GM18502 (cell line): ENCODE measurements around the gene ANAPC13.

Experiments used
- ATAC-seq: cut with Tn5 transposase; IDR thresholded peaks from one replicate; pipeline ENCODE4 v1.9.1; 2021; ENCODE audit warnings: mild to moderate bottlenecking; ENCODE audit not compliant: unreplicated experiment, poor library complexity

Gene ANAPC13

DNA sequence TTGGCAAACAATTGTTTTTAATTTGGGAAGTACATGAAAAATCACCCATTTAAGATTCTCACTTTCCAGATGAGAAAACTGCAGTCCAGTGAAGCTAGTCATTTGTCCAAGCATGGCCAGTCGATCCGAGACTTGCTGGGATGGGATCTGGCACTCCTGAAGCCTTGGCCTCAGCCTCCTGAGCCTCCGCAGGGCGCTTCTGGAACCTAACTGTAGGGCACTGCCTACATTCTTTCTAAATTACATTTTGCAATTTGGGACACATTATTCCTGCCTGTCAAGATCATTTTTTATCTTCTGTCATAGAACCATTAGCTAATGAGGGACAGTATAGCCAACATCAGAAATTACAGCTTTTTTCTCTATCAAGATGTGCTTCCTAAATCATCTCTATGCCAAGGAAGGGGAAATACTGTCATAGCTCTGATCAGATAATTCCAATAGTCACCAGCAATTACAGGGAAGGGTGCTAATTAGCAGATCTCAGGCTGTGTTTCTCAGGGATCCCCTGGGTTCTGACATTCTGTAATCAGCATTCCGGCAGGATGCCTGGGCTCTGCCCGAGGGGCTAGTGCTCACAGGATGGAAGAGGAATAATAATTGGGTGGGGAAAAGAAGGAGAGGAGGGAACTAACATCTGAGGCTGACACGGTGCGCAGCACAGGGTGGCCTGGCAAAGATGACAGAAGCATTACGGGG is 28.3 kb downstream of the ANAPC13 start:
- ATAC-seq, result no peak

DNA sequence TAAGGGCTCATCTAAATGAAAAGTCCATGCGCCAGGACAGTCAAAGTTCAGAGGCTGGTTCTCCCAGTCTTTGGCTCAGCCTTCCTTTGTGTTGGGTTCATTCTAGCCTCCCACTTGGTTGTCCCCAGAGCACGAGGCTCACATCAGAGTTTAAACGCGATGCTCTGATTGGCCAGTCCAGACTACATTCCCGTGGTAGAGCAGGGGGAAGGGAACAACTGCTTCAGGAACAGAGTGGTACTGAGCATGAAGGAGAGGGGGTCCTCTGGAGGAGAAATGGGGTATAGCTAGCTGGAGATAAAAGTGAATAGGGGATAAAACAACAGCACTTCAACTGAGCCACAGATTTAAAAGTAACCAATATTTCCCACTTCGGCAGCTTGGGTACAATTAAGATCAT is 32.2 kb downstream of the ANAPC13 start:
- no peak for ATAC-seq

DNA sequence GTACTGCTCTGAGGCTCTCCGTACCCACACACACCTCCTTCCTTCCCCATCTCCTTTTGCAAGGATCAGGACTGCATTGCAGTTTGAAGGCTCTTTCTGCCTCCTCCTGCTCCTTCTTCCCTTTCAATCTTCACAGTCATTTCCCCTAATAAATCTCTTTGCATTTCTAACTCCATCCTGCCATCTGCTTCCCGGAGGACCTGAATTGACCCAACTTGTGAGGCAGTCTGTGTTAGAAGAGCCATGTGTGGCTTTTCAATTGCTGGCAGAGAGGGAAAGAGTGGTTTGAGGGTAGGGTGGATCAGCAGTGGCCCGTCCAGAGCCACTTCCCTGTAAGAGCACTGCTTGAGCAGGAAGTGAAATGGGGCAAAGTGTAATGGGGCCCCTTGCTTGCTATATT is 35.8 kb downstream of the ANAPC13 start:
- ATAC-seq, result no peak

DNA sequence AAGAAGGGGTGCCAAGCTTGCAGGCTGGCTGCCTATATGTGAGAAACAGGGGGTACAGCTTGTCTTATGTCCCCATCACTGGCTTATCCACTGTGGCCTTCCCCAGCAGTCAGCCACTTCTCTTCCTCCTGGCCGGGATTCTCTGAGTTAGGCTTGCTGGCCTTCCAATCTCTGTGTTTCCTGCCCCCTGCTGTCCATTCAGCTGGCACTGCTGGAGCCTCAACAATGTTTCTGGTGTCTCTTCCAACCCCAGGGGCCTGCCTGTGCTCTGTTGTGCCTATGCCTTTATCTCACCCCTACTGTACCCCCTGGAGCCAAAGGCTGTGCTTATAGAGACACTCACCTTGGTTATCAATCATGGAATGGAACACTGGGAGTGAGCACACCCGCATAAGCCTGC is 36.5 kb downstream of the ANAPC13 start:
- ATAC-seq, result no peak

DNA sequence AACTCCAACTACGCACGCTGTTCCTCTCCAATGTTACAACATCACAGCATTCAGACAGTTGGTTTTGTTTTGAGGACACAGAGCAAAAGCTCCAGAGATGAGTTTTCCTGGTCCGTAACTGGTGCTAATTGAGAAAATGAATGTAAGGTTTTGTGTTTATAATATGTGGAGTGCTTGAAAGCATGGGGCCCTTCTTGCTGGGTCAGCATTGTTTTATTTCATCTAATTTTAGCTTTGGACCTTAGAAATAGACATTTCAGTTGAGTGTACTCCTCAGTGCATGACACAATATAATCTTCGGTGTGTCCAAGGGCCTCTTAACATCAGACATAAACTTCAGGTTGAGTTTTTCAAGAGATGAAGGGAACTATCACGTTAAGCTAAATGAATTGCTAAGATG is 37.1 kb downstream of the ANAPC13 start:
- no peak for ATAC-seq

DNA sequence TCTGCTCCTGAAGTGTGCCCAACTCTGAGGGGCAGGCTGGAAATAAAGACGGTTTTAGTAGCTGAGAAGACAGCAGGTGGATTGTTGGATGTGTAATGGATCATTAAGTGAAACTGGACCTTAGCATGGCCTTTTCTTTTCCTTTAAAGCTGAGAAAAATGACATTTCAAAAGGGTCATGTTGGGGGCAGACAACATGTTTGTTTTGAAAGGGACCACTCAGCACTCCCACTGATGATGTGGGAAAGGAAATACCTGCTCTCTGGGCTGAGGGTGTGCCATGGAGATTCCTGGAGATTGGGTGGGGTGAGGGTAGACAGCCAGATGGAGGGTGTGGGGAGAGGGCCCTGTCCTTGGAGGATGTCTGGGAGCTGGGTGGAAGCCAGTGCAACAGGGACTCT is 38.4 kb downstream of the ANAPC13 start:
- ATAC-seq, result no peak

DNA sequence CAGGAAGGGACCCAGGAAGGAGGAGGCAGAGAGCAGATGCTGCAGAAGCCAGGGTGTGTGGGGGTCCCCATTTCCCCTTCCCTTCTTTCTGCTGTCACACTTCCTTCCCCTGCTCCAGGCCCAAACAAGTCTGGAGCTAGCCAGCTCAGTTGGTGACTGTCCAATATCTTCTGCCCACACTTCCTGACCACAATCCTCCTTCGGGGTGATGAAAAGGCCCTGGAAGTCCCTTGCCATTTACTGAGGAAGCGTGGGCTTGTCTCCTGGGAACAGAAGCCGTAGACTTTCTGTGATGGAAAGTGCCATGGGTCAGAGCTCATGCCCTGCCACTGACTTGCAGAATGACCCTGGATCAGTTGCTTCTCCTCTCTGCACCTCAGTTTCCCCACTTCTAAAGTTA is 39.0 kb downstream of the ANAPC13 start:
- ATAC-seq, result no peak

DNA sequence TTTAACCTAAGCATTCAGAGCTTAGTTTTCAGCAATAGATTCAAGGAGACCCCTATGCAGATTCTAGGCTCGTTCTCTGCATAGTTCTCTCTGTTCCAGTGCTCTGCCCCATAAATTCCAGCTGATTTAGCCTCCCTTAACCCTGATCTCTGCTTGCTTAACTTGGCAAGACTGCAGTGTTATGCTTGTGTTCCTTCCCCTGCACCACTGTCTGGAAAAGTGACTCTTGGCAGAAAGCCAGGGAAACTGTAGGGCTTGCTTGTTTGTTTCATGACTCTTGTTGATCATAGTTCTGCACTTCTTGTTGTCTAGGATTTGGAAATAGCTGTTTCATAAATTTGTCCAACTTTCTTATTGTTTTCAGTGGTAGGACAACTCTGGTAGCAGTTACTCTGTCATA is 40.1 kb downstream of the ANAPC13 start:
- no peak for ATAC-seq

DNA sequence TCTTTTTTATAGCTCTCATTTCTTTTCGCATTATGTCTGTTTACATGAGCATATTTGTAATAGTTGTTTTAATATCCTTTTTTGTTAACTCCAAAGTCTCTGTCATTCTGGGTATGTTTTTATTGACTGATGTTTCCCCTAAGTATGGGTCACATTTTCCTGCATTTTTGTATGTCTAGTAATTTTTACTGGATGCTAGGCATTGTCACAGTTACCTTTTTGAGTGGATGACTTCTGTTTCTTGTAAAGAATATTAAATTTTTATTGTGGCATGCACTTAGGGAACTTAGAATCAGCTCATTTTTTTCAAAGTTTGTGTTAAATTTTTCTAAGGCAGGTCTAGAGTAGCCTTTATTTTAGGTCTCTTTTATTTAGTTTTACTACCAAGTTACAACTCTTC is 40.7 kb downstream of the ANAPC13 start:
- no peak for ATAC-seq

DNA sequence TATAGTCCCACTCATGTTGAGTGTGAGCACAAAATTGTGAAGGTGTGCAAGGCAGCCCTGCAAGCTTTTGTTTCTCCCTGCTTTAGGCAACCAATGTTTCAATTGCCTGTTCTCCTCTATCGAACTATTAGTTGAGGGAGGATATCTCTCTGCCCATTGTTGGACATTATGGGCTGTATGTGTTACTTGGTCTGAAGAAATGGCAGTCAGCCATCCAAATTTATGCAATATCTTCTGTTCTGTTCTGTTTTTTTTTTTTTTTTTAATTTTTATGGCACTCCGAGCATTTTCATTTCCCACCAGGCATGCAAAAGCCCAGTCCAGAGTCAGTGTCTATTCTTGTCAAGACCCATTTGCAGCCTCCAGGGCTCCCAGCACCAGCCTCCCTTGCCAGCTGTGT is 44.0 kb downstream of the ANAPC13 start:
- ATAC-seq, result no peak

DNA sequence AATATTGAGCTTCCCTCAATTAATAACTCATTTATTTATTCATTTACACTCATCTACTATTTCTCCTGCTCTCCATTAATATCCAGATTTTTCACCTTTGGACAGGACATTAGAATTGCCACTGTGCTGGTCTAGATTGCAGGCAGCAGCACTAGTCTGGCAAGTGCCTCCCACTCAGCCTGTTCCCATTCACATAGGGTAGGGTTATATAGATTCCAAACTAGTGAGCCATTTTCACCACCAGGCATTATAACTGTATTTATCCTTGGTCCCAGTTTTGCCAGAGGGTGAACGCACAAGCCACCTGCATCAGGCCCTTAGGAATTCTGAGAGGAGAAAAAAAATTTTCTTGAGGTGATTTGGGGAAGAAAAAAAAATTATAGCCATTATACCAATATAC is 44.5 kb downstream of the ANAPC13 start:
- no peak for ATAC-seq

DNA sequence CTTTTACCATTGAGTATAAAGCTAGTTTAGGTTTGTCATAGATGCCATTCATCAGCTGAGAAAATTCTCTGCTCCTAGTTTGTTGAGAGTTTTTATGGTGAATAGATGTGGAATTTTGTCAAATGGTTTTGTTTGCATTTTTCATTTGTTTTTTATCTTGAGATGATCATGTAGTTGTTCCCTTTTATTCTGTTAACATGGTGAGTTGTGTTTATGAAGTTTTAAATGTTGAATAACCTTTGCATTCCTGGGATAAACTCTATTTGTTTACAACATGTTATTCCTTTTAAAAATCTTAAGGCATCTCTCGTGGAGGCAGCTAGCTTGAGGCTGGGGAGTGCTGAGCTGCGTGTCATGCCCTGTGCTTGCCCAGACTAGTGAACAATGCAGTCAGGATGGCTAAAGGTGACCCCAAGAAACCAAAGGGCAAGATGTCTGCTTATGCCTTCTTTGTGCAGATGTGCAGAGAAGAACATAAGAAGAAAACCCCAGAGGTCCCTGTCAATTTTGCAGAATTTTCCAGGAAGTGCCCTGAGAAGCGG is 48.5 kb downstream of the ANAPC13 start:
- no peak for ATAC-seq

DNA sequence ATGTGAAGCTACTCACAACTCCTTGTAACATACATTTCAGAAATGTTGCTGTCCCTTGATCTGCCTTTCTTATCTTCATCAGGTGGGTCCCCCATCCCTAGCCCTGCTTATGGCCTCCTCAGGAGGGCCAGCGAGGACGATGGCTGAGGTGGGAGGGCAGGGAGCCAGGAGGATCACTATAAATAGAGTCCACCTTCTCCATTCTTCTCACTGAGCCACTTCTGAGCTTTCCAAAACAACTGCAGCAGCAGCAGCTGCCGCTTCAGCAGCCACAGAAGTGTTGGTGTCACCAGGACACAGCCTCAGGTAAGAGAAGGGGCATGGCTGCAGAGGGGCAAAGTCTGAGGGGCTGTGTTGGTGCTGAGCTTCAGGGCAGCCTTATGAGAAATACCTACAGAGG is 53.5 kb downstream of the ANAPC13 start:
- ATAC-seq, result no peak

DNA sequence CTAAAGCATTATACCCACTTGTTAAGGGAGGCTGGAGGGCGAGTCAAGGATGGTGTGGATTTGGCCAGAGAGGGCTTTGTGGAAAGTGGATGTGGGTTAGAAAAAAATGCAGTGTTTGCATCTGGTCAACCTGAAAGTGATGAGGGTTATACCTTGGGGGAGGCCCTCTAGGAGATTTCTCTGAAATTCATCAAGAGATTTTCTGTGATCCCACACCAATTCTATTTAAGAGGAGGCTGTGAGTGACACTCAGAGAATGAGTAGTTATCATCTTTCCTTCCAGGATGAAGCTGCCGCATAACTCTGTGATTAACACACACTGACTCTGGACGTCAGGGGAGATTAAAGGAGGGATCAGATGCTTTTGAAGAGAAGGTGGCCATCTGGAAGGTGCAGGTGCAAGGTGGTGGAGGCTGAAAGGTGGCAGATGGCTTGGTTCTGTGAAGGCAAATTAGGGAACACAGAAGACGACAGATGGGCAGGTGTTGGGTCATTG is 54.8 kb downstream of the ANAPC13 start:
- no peak for ATAC-seq

DNA sequence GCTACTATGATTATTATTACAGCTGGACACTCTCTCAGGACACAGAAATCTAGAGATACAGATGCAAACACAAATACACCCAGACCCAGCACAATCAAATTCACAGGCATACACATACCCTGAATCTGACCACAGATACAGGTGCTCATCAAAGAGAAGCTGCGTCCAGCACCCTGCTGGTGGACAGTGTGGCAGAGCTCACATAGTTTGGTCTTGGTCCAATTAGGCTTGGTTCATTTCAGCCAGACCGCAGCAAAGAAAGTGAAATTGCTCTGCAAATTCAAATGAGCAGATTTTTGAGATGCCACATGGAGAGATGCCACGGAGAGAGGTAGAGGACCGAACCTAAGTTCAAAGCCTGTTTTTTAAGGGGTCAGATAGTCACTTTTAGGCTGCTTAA is 55.6 kb downstream of the ANAPC13 start:
- no peak for ATAC-seq

DNA sequence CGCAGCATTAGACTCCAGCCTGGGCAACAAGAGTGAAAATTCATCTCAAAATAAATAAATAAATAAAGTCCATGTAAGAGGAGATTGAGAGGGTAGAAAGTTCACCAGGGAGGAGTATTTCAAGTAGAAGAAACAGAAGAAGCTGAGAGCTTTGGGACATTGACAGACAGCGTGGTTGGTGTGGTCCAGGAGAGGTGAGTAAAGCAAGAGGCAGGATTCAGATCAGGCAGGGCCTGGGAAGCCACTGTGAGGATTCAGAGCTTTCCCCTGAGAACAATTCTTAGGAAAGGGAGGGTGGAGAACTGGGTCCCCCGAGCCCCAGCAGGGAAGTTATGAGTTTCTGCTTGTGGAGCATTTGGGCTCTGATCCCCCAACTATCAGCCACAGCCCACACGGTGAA is 57.4 kb downstream of the ANAPC13 start:
- no peak for ATAC-seq
